HG03039 (cell line): Measurements from ENCODE around the gene ART3.
A peak's percentile ranks its signal among the peaks of the same experiment; 100 is the strongest.
"Not testable (repeated sequence)": the region's sequence is repeated elsewhere in the genome, so short reads cannot be mapped to it uniquely, and the experiment has no call there.

ENCODE experiments used
- ATAC-seq: cut with Tn5 transposase; IDR thresholded peaks from one replicate; pipeline ENCODE4 v1.9.1; 2021; ENCODE audit warnings: mild to moderate bottlenecking, moderate library complexity; ENCODE audit not compliant: unreplicated experiment

The ART3 gene

GRCh38 chr4:76074468-76074867 is at the start of gene ART3:
Gene ART3, plus strand, starts transcription at chr4:76074709. Its CDS starts 1,181 bp downstream, at chr4:76075890.
- ATAC-seq = no peak

GRCh38 chr4:76028350-76028765 is 46.2 kb upstream of the ART3 start:
- no peak for ATAC-seq

GRCh38 chr4:76029300-76029699 is 45.2 kb upstream of the ART3 start:
- ATAC-seq = no peak

GRCh38 chr4:76035141-76035540 is 39.4 kb upstream of the ART3 start:
- ATAC-seq = no peak

GRCh38 chr4:76035799-76036380 is 38.6 kb upstream of the ART3 start, which contains the start of gene CXCL11:
Gene CXCL11, minus strand, starts transcription at chr4:76036070. Its CDS starts 83 bp downstream, at chr4:76035987.
- no peak for ATAC-seq

- ATAC-seq = no peak
Measured at GRCh38 chr4:76036855-76037254, 37.7 kb upstream of the ART3 start.

- not testable (repeated sequence) for ATAC-seq
Measured at GRCh38 chr4:76042241-76042998, 32.1 kb upstream of the ART3 start.

GRCh38 chr4:76043306-76043705 is 31.2 kb upstream of the ART3 start:
- ATAC-seq = not testable (repeated sequence)

GRCh38 chr4:76044686-76045085 is 29.8 kb upstream of the ART3 start:
- not testable (repeated sequence) for ATAC-seq

GRCh38 chr4:76049860-76050416 is 24.6 kb upstream of the ART3 start:
- not testable (repeated sequence) for ATAC-seq

GRCh38 chr4:76050560-76051050 is 23.9 kb upstream of the ART3 start:
- ATAC-seq = not testable (repeated sequence)

GRCh38 chr4:76053730-76054129 is 20.8 kb upstream of the ART3 start:
- no peak for ATAC-seq

- peak; percentile 93 for ATAC-seq
Measured at GRCh38 chr4:76055016-76055415, 19.5 kb upstream of the ART3 start.

GRCh38 chr4:76055421-76055820 is 19.1 kb upstream of the ART3 start:
- ATAC-seq = no peak

GRCh38 chr4:76058302-76058701 is 16.2 kb upstream of the ART3 start:
- no peak for ATAC-seq

GRCh38 chr4:76058888-76059426 is 15.6 kb upstream of the ART3 start:
- no peak for ATAC-seq

GRCh38 chr4:76059750-76060149 is 14.8 kb upstream of the ART3 start:
- ATAC-seq = no peak

- no peak for ATAC-seq
Measured at GRCh38 chr4:76060506-76060905, 14.0 kb upstream of the ART3 start.

- no peak for ATAC-seq
Measured at GRCh38 chr4:76061421-76061820, 13.1 kb upstream of the ART3 start.

- ATAC-seq = no peak
Measured at GRCh38 chr4:76061982-76062381, 12.5 kb upstream of the ART3 start.

- no peak for ATAC-seq
Measured at GRCh38 chr4:76066546-76066945, 8.0 kb upstream of the ART3 start.
